Activated naive CD8-positive, alpha-beta T cell treated with anti-CD3 and anti-CD28 coated beads, Interleukin-2, amount 10 ng/mL, durations not matched to agents 7 days and 5 days (primary cell): Measurements from ENCODE around the gene PPP1R12A. TPM values are rescaled to one million over a fixed set of nuclear protein-coding genes. Genes with fewer than 3 reads are reported as not detected.
"Not testable (repeated sequence)": the region's sequence is repeated elsewhere in the genome, so short reads cannot be mapped to it uniquely, and the experiment has no call there.

Source experiments
- ATAC-seq: fragments of 150-1000 bp; cut with Tn5 transposase; one replicate; pipeline ENCODE4 v1.10.0; 2021; ENCODE audit warnings: low read depth, moderate library complexity
- POLR2A ChIA-PET: fragments of 350-600 bp; sonication (Branson Sonifier 250); formaldehyde crosslinking; loops from one replicate; lab custom pipeline; 2021; ENCODE audit warnings: antibody characterized with exemption; lab: Charles Lee
- DNase-seq: peaks from one replicate; pipeline ENCODE4 v3.0.0; 2021
- H3K27ac Mint-ChIP-seq: one replicate; pipeline ENCODE4 v1.8.0; 2022; ENCODE audit warnings: mild to moderate bottlenecking, mixed read lengths
- H3K27me3 Mint-ChIP-seq: one replicate; pipeline ENCODE4 v1.8.0; 2022; ENCODE audit warnings: mild to moderate bottlenecking, moderate library complexity, mixed read lengths
- H3K36me3 Mint-ChIP-seq: one replicate; pipeline ENCODE4 v1.8.0; 2021; ENCODE audit warnings: mild to moderate bottlenecking, mixed read lengths
- H3K4me1 Mint-ChIP-seq: one replicate; pipeline ENCODE4 v1.8.0; 2021; ENCODE audit warnings: mixed read lengths
- H3K4me3 Mint-ChIP-seq: one replicate; pipeline ENCODE4 v1.8.0; 2022; ENCODE audit warnings: mild to moderate bottlenecking, moderate library complexity, mixed read lengths
- H3K9me3 Mint-ChIP-seq: one replicate; pipeline ENCODE4 v1.8.0; 2021; ENCODE audit warnings: mixed read lengths
- total RNA-seq, 2 experiments: library from RNA; stranded (reverse); gene quantifications; one replicate each; pipeline ENCODE4 v1.2.3, GENCODE V29; 2021

PPP1R12A gene
- total RNA-seq, 2 experiments from 2014 or later, result 100 to 111 TPM

DNA sequence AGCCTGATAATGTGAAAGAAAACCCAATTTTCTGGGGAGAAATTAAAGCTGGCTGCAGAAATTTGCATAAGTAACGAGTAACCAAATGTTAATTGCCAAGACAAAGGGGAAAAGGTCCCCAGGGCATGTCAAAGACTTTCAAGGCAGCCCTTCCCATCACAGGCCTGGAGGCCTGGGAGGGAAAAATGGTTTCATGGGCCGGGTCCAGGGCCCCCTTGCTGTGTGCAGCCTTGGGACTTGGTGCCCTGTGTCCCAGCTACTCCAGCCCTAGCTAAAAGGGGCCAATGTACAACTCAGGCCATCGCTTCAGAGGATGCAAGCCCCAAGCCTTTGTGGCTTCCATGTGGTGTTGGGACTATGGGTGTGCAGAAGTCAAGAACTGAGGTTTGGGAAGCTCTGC is 96.5 kb downstream of the PPP1R12A start:
- H3K27me3 Mint-ChIP-seq, result no peaks in the 10 kb centered on the region
- H3K36me3 Mint-ChIP-seq, result peaks cover 64% of the 10 kb centered on the region
- no peak for DNase-seq
- POLR2A ChIA-PET, result no interaction called here
- H3K4me1 Mint-ChIP-seq, result peaks cover 5% of the 10 kb centered on the region
- peaks cover 18% of the 10 kb centered on the region for H3K9me3 Mint-ChIP-seq
- ATAC-seq, result no peak
- H3K4me3 Mint-ChIP-seq, result no peak overlapping the region
- H3K27ac Mint-ChIP-seq, result no peak overlapping the region

DNA sequence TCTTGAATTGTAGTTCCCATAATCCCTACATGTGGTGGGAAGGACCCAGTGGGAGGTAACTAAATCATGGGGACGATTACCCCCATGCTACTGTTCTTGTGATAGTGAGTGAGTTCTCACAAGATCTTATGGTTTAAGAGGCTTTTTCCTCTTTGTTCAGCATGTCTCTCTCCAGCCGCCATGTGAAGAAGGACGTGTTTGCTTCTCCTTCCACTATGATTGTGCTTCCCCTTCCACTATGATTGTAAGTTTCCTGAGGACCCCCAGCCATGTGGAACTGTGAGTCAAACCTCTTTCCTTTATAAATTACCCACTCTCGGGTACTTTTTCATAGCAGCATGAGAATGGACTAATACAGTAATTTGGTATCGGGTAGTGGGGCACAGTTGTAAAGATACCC is 97.3 kb downstream of the PPP1R12A start:
- POLR2A ChIA-PET, result no interaction called here
- no peaks in the 10 kb centered on the region for H3K27me3 Mint-ChIP-seq
- peaks cover 8% of the 10 kb centered on the region for H3K4me1 Mint-ChIP-seq
- H3K36me3 Mint-ChIP-seq, result peaks cover 59% of the 10 kb centered on the region
- peaks cover 18% of the 10 kb centered on the region for H3K9me3 Mint-ChIP-seq
- no peak for ATAC-seq
- no peak overlapping the region for H3K27ac Mint-ChIP-seq
- DNase-seq, result no peak
- no peak overlapping the region for H3K4me3 Mint-ChIP-seq

DNA sequence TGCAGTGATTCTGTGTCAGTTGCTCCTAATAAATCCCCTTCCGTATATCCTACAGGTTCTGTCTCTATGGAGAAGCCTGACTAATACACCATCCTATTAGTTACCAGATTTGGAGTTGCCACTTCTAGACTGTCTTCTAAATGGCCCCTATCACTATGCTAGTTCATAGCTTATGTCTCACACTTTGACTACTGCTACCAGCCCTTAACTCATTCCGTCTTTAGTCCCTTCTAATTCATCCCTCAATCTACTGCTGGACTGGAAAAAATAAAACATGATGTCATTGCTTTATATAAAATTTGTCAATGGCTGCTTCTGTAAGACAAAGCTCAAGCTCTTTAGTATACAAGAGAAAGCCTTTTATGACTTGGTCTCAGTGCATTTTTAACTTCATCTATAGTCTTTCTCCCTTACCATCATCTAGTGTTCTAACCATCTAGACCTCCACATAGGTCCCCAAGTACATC is 99.5 kb downstream of the PPP1R12A start:
- ATAC-seq, result no peak
- POLR2A ChIA-PET, result no interaction called here
- Mint-ChIP-seq H3K27me3 (no peaks in the 10 kb centered on the region), H3K36me3 (peaks cover 52% of the 10 kb centered on the region), H3K4me3 (no peak overlapping the region), H3K27ac (no peak overlapping the region), H3K9me3 (peaks cover 13% of the 10 kb centered on the region), H3K4me1 (peaks cover 10% of the 10 kb centered on the region)
- DNase-seq, result no peak

DNA sequence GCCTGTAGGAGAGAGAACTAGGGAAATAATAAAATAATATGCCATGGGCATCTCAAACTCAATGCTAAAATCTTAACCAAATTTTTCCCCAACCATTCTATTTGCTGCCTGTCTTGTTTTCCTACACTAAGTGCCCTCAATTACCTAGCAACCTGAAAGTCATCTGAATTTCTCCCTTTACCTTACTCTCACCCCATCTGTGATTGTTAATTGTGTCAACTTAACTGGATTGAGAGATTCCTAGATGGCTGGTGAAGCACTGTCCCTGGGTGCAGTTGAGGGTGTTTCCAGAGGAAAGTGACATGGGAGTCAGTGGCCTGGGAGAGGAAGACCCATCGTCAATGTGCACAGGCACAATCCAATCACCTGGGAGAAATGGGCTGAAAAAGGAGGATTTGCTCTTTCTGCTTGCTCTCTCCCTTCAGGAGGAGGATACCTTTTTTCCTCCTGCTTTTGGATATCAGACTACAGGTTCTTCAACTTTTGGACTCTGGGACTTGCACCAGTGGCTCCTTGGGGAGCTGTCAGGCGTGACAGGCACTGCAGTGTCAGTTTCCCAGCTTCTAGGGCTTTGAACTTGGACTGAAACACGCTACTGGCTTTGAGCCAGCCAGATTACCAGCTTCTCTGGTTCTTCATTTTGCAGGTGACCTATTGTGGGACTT is 100.1 kb downstream of the PPP1R12A start:
- H3K36me3 Mint-ChIP-seq, result peaks cover 48% of the 10 kb centered on the region
- no peak for DNase-seq
- H3K27me3 Mint-ChIP-seq, result no peaks in the 10 kb centered on the region
- POLR2A ChIA-PET, result no interaction called here
- H3K4me3 Mint-ChIP-seq, result no peak overlapping the region
- peaks cover 11% of the 10 kb centered on the region for H3K9me3 Mint-ChIP-seq
- no peak for ATAC-seq
- H3K4me1 Mint-ChIP-seq, result peaks cover 10% of the 10 kb centered on the region
- no peak overlapping the region for H3K27ac Mint-ChIP-seq

DNA sequence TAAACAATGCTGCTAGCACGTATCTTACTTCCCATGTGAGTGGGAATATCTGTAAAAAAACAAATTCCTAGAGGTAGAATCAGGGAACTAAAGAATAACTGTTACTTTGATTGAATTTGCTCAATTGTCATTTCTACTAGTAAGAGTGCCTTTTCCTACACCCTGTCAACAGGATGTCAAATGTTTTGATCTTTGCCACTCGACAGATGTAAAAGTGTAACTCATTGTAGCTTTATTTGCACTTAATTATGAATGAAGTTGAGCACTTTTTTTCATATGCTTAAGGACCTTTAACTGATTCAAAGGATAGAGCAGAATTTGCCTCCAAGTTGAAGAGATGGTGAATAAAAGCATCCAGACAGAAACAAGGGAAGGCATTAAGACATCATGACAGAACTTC is 104.5 kb downstream of the PPP1R12A start:
- H3K4me3 Mint-ChIP-seq, result no peak overlapping the region

DNA sequence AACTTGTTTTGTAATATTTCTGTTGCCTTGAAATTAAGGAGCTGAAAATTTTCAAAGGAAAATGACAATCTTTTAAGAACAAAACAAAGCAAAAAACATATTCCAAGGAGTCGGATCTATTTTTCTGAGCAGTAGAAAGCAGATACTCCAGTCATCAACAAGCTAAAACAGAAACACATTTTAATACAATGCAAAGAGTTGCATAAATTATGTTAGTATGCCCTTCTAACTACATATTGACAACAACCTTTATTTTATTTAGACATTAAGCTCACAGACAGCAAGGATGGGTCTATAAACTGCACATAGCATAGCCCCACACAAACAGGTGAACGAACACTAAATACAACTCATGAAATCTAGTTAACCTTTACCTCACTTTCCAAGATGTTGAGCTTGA is 106.0 kb downstream of the PPP1R12A start:
- no peaks in the 10 kb centered on the region for H3K27me3 Mint-ChIP-seq
- POLR2A ChIA-PET, result no interaction called here
- H3K27ac Mint-ChIP-seq, result no peak overlapping the region
- H3K4me1 Mint-ChIP-seq, result peaks cover 8% of the 10 kb centered on the region
- ATAC-seq, result no peak
- H3K36me3 Mint-ChIP-seq, result peaks cover 37% of the 10 kb centered on the region
- no peak overlapping the region for H3K4me3 Mint-ChIP-seq
- DNase-seq, result no peak
- no peaks in the 10 kb centered on the region for H3K9me3 Mint-ChIP-seq

More for the DNA sequence above, 104.5 kb downstream of the PPP1R12A start:
- H3K36me3 Mint-ChIP-seq, result peaks cover 41% of the 10 kb centered on the region
- H3K27me3 Mint-ChIP-seq, result no peaks in the 10 kb centered on the region
- no peaks in the 10 kb centered on the region for H3K9me3 Mint-ChIP-seq
- POLR2A ChIA-PET, result no interaction called here
- no peak for ATAC-seq
- peaks cover 10% of the 10 kb centered on the region for H3K4me1 Mint-ChIP-seq
- no peak for DNase-seq
- H3K27ac Mint-ChIP-seq, result no peak overlapping the region

DNA sequence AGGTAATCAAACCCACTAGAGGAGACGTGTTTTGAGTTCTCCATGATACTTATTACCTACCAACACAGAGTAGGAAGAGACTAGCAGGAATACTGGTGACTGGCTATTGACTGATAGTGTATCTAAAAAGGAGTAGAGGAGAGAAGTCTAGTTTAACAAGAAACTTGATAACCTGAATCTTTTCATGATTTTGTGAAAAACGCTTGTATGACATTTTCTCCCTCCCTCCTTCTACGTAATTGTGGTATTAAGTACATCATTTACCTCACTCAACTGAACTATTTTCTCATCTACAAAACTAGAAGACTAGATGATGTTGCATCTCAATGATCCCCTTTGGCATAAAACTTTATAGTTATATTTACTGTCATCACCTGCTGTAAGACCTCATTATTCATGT is 107.4 kb downstream of the PPP1R12A start:
- peaks cover 31% of the 10 kb centered on the region for H3K36me3 Mint-ChIP-seq
- POLR2A ChIA-PET, result no interaction called here
- H3K9me3 Mint-ChIP-seq, result no peaks in the 10 kb centered on the region
- no peak overlapping the region for H3K27ac Mint-ChIP-seq
- H3K4me1 Mint-ChIP-seq, result peaks cover 5% of the 10 kb centered on the region
- no peak overlapping the region for H3K4me3 Mint-ChIP-seq
- ATAC-seq (no peak), DNase-seq (no peak)
- no peaks in the 10 kb centered on the region for H3K27me3 Mint-ChIP-seq

DNA sequence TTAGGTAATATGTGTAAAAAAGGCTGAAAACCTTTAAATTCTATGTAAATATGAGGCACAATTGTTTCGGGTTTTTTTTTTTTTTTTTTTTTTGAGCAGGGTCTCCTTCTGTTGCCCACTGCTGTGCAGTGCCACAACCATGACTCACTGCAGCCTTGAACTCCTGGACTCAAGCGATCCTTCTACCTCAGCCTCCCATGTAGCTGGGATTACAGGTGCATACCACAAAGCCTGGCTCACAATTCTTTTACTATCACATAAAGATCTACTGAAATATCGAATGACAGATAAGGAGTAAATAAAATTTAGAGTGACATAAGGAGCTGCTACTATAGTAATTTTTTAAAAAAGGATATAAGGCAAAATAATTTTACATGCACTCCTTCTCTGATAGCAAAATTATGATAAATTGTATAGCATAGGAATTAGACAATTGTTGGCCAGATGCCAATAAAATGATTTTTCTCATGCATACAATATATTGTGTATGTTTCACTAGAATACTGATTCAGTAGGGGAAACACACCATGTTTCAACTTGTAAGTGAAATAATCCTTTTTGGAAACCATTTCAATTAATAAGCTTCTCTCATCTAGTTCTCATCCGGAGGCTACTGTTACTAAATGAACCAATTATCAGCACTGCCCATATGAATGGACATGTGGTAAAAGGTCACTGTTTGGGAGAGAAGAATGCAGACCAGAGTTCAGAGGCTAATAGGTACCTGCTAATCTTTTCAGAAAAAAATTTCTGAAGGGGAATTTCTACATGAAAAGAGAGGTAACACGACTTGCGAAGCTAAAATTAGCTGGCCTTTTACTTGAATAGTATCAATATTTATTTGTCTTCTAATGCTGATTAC is 108.4 kb downstream of the PPP1R12A start:
- Mint-ChIP-seq H3K4me3 (no peak overlapping the region), H3K27ac (no peak overlapping the region), H3K27me3 (no peaks in the 10 kb centered on the region), H3K9me3 (no peaks in the 10 kb centered on the region), H3K36me3 (peaks cover 31% of the 10 kb centered on the region), H3K4me1 (peaks cover 5% of the 10 kb centered on the region)
- DNase-seq, result no peak
- ATAC-seq, result no peak
- POLR2A ChIA-PET, result no interaction called here

DNA sequence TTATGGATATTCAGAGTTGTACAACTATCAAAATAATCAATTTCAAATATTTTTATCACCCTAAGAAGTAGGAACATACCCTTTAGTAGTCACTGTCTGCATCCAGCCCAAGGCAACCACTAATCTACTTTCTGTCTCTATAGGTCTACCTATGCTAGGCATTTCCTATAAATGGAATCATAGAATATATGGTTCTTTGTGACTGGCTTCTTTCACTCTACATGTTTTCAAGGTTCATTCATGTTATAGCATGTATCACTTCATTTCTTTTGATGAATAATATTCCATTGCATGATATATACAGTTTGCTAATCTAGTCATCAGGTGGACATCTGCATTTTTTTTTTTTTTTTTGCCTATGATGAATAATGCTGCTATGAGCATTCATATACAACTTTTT is 112.4 kb downstream of the PPP1R12A start:
- Mint-ChIP-seq H3K27ac (no peak overlapping the region), H3K4me3 (no peak overlapping the region), H3K27me3 (no peaks in the 10 kb centered on the region), H3K4me1 (no peaks in the 10 kb centered on the region), H3K36me3 (peaks cover 31% of the 10 kb centered on the region), H3K9me3 (no peaks in the 10 kb centered on the region)
- ATAC-seq (no peak), DNase-seq (no peak)
- POLR2A ChIA-PET, result interaction anchor here (0.7 kb wide), 1 partner anchor 16 kb away, joined by 3 read pairs; no protein-coding TSS in a partner anchor

DNA sequence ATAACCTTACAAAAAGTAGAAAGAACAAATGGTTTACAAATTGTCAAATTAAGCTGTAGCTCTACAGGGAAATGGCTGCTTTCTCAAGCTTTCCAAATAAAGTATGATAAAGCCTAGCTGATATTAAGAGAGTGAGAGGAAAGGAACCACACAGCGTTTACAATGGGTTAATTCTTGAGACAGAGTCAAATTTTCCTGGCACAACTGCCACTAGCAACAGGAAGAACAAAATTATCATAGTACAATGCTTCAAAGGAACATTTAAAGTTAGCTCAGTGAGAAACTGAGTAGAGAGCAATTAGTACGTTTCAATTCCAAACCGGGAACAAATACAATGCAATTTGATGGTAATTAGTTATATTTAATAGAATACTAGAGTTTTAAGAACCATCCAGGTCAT is 116.0 kb downstream of the PPP1R12A start:
- POLR2A ChIA-PET, result no interaction called here
- H3K36me3 Mint-ChIP-seq, result peaks cover 39% of the 10 kb centered on the region
- no peak overlapping the region for H3K27ac Mint-ChIP-seq
- no peak overlapping the region for H3K4me3 Mint-ChIP-seq
- no peaks in the 10 kb centered on the region for H3K27me3 Mint-ChIP-seq
- no peaks in the 10 kb centered on the region for H3K9me3 Mint-ChIP-seq
- DNase-seq (no peak), ATAC-seq (no peak)
- H3K4me1 Mint-ChIP-seq, result no peaks in the 10 kb centered on the region

DNA sequence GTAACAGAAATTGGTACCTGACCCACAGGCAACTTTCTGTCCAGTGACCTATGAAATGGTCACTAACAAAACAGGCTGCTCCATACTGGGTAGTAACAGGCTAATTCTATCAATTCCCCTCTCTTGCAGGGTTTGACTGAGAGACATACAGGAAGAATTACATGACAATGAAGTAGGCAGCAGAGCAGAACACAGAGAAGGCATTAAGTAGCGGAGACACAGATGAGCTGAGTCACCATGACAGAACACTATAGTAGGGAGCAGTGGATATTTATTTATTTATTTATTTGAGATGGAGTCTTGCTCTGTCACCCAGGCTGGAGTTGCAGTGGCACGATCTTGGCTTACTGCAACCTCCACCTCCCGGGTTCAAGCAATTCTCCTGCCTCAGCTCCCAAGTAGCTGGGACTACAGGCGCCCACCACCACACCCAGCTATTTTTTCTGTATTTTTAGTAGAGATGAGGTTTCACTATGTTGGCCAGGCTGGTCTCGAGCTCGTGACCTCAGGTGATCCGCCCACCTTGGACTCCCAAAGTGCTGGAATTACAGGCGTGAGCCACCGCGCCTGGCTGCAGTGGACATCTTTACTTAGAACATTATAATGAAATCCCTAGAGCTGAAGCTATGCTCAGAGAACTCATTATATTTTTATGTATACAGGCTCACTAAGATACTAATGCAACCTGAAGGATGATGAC is 150.4 kb downstream of the PPP1R12A start:
- peak overlapping the region; percentile 2 for H3K27ac Mint-ChIP-seq
- H3K4me3 Mint-ChIP-seq, POLR2A ChIA-PET, H3K4me1 Mint-ChIP-seq, ATAC-seq, H3K9me3 Mint-ChIP-seq, DNase-seq, H3K27me3 Mint-ChIP-seq: not testable (repeated sequence)
- peaks cover 24% of the 10 kb centered on the region for H3K36me3 Mint-ChIP-seq

DNA sequence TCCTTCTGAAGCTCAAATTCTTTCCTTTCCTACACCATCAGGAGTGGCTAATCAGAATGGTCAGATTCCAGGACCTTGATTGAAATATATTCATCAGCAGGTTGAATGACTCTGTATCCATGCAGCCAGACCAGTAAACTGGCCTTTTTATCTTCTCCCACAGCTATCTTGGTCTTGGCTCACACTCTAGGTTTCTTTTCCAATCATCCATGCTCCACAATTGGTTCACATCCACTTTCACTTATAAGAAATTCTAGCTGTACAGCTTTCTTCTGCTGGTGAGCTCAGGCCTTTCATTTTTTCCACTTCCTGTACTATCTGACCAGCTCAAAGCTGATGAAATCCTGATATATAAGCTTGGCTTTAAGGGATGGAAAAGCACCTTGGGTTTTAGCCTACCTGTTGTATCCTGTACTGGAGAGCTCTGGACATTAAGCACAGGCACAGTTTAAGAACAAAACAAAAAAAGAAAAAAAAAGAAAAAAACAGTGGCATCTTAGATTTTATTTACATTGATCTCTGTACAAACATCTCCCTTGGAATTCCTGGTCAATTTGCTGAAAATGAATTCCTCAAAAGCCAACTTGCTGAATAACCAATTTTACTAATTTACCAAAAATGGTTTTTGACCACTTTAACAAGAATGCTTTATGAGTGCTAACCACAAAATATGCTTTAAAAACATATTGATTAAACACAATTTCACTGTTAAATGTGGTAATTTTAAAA is 152.6 kb downstream of the PPP1R12A start:
- POLR2A ChIA-PET, result no interaction called here
- H3K27me3 Mint-ChIP-seq, result no peaks in the 10 kb centered on the region
- DNase-seq (no peak), ATAC-seq (peak; percentile 22)
- peaks cover 8% of the 10 kb centered on the region for H3K4me1 Mint-ChIP-seq
- H3K9me3 Mint-ChIP-seq, result no peaks in the 10 kb centered on the region
- peaks cover 20% of the 10 kb centered on the region for H3K36me3 Mint-ChIP-seq
- no peak overlapping the region for H3K4me3 Mint-ChIP-seq
- no peak overlapping the region for H3K27ac Mint-ChIP-seq
